Fibroblast of peridontal ligament (primary cell): Measurements from ENCODE around the gene COBL.

Experiments
- DNase-seq: peaks from one replicate; pipeline ENCODE4 v3.0.0-alpha.2; 2010; ENCODE audit errors: extremely low read depth

Gene COBL

GRCh38 chr7:51253157-51253556, 63.5 kb downstream of the COBL start:
- no peak for DNase-seq

GRCh38 chr7:51251290-51251689, 65.3 kb downstream of the COBL start:
- DNase-seq: no peak

- DNase-seq: no peak
Observed at GRCh38 chr7:51250512-51250911, 66.1 kb downstream of the COBL start.

DNA sequence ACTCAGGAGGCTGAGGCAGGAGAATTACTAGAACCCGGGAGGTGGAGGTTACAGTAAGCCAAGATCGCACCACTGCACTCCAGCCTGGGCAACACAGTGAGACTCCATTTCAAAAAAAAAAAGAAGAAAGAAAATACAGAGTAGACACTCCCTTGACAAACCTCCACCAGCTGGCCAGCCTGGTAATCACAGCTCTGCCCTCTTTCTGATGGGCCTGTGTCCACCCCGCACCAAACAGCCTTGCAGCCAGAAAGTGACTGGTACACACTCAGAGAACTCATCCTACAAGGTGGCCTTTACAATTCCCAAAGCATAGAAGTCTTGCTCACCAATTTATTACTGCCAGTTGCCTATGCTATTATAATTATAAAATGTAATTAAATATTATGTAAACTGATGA, 66.6 kb downstream of the COBL start:
- DNase-seq: no peak

DNA sequence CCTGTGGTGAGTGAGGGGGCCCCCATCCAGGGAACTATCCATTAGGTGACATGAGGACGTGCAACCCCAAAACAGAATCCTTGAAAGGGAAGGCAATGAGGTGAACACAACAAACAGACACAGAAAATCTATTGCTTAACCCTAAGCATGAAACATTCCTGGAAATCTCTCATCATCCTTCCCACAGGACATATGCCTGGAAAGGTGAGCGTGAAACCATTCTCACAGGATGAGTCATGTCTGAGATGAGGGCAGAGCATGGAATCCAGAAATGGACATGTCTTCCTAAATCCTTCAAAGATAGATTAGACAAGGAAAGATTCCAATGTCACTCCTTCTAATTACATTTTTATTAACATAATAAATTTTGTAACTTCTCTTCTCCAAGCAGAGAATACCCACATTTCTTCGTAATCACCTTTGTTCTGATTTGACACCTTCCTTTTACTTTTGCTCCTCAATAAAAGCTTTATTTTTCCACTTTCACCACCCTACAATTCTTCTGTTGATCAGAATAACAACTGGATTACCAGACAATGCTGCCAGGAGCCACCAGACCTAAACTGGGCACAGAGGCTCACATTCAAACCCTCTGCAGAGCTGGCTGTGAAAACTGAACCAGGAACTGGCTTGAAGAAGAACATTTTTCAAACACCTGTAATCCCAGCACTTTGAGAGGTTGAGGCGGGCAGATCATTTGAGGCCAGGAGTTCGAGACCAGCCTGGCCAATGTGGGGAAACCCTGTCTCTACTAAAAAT, 67.2 kb downstream of the COBL start:
- no peak for DNase-seq

DNA sequence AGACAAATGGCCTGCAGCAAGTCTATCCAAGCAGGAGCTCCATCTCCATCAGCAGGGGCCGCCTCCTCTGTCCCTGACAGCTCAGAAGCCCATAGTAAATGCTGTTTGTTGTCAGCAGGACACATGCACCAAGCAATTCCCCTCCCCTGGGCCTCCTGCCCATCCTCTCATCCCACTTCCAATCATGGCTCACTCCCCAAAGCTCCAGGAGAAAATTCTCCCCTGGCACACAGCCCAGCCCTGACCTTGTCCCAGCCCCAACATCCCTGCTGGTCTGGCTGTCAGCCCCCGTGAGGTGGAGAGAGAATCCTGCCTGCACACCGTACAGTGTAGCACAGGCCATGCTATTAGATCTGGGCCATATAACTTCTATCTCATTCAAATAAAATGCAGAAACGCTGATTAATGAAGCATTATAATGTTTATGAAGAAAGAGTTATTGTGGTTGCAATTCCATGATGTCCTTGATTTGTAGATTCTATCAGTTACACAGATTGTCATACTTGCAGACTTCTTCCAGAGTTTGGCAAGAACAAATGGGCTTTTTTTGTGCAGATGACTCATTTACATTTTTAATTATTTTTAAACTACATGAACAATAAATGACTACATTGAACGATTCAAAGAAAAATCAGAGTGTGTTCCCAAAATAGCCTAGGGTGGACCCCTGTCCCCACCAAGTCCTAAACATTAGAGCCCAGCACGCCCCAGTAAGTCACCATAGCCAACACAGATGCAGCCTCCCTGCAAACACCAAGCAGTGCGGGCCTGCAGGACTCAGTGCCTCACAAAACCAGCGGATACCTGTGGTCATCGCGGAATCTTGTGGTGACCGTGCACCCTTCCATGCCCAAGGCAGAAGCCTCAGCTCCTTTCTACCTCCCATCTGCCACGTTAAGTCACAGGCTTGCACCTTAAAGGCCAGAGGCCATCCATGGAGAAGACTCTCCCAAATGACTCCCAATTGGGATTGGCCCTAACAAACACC, 70.1 kb downstream of the COBL start:
- DNase-seq: no peak

GRCh38 chr7:51244885-51245284, 71.7 kb downstream of the COBL start:
- no peak for DNase-seq

- no peak for DNase-seq
Observed at GRCh38 chr7:51244053-51244452, 72.6 kb downstream of the COBL start.

DNA sequence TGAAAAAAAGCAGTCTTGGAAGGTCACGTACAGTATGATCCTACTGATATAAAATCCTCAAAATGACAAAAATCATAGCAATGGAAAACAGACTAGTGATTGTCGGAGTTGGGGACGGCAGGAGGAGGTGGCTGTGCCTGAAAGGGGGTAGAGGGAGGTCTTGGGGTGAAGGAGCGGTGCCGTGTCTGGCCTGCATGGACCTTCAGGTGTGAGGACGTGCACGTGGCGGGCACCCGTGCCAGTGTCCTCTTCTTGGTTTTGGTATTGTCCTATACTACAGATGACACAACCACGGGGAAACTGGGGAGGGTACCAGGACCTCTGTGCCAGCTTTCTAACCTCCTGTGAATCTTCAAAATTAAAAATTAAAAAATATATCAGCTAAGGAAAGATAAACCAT, 73.0 kb downstream of the COBL start:
- DNase-seq: no peak

DNA sequence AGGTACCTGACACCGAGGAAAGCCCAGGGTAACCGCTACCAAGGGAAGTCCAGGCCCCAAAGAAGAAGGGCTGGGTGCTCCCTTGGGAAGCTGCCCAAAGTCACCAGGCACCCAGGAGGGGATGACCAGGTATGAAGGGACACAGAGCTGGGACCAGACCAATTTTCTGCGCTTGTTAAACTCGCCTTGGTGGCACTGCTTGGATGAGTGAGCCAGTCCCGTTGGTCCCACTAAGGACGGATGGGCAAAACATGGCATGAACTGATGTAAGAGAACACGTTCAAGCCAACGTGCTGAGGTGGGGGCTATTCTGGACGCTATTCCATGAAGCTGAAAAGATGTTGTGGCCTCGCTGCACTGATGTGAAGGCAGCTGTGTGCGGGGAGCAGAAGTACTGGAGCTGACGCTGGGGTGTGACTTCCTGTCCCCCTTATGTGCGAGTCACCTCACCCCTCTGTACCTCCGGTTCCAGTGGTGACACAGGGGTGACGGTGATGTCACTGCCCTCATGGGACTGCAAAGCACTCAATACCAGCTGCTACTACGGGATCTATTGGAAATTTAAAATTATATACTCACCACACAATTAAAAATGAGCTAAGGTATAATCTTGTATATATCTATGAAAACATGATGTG, 73.6 kb downstream of the COBL start:
- DNase-seq: no peak

DNA sequence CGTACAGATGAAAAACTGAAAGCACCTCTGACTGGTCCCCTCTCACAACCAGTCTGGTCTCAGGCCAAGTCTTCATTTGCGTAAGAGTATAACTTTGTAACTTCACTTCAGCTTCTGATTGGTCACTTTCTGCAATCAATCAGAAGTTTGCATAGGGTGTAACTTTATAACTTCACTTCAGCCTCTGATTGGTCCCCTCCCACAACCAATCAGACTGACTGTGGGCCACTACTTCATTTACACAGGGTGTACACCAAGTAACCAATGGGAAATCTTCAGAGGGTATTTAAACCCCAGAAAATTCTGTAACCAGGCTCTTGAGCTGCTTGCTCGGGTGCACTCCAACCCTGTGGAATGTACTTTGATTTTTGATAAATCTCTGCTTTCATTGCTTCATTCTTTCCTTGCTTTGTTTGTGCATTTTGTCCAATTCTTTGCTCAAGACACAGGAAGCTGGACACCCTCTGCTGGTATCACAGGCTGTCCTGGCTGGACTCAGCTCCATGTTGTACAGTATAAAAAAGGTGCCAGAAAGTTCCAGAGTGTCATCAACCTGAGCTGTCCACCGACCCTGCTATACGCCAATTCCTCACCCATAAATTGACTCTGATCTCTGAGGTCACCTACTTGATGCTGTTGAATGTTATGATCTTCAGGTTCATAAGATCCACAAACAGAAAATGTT, 74.5 kb downstream of the COBL start:
- no peak for DNase-seq

GRCh38 chr7:51240868-51241267, 75.7 kb downstream of the COBL start:
- DNase-seq: no peak

DNA sequence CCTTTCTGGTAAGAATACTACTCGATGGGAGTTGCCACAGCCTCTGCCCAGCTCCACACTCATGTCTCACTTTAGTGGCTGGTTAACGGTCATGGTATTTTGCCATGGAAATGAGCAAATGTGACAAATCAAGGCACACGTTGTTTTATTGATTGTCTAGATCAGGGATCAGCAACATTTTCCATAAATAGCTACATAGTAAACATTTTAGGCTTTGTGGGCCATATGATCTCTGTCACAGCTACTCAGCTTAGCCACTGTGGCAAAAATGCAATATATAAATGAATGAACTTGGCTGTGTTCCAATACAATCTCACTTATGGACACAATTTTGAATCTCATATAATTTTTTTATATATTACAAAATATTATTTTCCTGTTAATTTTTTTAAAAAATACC, 76.9 kb downstream of the COBL start:
- DNase-seq: no peak

GRCh38 chr7:51238981-51239495, 77.6 kb downstream of the COBL start:
- DNase-seq: no peak

DNA sequence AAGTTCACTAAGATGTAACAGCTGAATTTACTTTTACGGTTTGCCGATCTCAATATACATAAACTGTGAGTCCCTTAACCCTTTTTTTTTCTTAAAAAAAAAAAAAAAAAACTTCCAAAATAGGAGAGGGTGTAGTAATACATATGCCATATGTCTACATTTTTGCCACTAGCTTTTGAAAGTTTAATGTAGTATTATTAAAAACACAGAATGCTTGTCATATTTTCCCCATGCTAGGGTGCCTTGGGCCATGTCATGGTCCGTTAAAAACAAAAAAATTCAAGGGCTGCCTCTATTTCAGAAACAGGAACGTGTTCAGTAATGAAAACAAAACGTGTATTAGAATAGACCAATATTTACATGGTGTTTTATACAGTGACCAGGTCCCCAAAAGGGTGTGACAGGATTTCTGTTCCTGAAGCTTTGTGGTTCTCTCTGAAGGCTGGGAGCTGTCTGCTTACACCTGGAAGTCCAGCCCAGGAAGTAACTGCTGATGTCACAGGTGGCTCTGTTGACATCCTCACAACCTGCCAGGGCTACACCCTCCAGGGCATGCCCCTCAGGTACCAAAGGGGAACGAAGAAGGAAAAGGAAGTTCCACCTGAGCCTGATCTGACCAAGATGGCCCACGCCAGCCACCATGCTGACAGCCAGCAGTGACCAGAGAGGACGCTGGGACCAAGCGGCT, 79.0 kb downstream of the COBL start:
- DNase-seq: no peak

DNA sequence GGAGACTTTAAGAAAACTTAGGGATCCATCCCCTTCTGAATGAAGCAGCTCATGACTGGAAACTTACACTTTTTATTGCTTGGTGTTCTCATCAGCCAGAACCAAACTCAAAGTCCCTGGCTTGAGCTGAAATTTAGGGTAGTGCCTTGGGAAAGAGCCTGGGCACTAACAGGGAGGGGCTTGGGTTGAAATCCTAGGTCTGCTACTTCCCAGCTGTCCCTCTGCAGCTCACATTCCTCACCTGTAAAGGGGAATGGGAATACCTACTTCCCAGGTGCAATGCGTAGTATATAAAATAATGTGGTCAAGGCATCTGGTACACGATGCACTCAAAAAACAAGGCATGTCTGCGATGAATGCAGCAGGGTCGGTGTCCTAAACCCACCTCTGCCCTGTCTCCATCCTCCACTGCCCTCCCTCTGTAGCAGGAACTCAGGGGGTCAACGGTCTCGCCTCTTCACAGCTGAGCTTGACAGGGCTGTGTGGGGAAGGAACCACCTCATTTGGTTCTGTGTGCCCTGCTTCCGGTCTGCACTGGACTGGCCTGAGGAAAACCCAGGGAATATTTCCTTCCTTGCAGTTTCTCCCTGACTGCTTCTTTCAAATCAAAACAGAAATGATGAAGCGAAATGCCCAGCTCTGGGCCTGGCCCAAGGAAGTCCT, 80.0 kb downstream of the COBL start:
- DNase-seq: no peak

GRCh38 chr7:51235593-51236313, 80.9 kb downstream of the COBL start:
- DNase-seq: no peak

- DNase-seq: no peak
Observed at GRCh38 chr7:51234609-51235308, 81.8 kb downstream of the COBL start.

GRCh38 chr7:51234139-51234538, 82.5 kb downstream of the COBL start:
- DNase-seq: no peak
